ENCODE data around the gene CTXN1.

CTXN1 gene

GRCh38 chr19:7917267-7918061 lies 8.5 kb downstream of the CTXN1 start:
- Histone ChIP-seq H4K20me1 (ENCODE audit: insufficient read depth, low read length, poor library complexity, severe bottlenecking) (peaks cover 6% of the 10 kb centered on the region), H3K9ac (ENCODE audit: low read depth, low read length, poor library complexity, severe bottlenecking) (no peak overlapping the region), H3K4me2 (ENCODE audit: low read depth, low read length, poor library complexity, severe bottlenecking) (no peak overlapping the region), H3F3A (ENCODE audit: low read depth) (no peaks in the 10 kb centered on the region), H3K9me3 (ENCODE audit: insufficient read depth, low read depth, low read length) (no peaks in the 10 kb centered on the region), H3K27me3 (ENCODE audit: insufficient read depth, low read length, poor library complexity, severe bottlenecking) (no peaks in the 10 kb centered on the region), H3K36me3 (ENCODE audit: insufficient read depth, low read length) (peaks cover 4% of the 10 kb centered on the region; the same call in 1 of the 2 replicates), H3K9me2 (replicated peaks; ENCODE audit: low read depth, low read length) (no peaks in the 10 kb centered on the region), H2AFZ (ENCODE audit: low read length) (no peak overlapping the region), H3K79me2 (ENCODE audit: insufficient read depth, low read length) (no peaks in the 10 kb centered on the region), H3K4me3 (ENCODE audit: low read length, poor library complexity, severe bottlenecking) (no peak overlapping the region), H3K4me1 (ENCODE audit: insufficient read depth, low read length, poor library complexity, severe bottlenecking) (peaks cover 12% of the 10 kb centered on the region)
- TF ChIP-seq EZH2phosphoT487 (IDR thresholded peaks at IDR 0.05; ENCODE audit: borderline replicate concordance), result no peak
- TF ChIP-seq, protein P1, sequence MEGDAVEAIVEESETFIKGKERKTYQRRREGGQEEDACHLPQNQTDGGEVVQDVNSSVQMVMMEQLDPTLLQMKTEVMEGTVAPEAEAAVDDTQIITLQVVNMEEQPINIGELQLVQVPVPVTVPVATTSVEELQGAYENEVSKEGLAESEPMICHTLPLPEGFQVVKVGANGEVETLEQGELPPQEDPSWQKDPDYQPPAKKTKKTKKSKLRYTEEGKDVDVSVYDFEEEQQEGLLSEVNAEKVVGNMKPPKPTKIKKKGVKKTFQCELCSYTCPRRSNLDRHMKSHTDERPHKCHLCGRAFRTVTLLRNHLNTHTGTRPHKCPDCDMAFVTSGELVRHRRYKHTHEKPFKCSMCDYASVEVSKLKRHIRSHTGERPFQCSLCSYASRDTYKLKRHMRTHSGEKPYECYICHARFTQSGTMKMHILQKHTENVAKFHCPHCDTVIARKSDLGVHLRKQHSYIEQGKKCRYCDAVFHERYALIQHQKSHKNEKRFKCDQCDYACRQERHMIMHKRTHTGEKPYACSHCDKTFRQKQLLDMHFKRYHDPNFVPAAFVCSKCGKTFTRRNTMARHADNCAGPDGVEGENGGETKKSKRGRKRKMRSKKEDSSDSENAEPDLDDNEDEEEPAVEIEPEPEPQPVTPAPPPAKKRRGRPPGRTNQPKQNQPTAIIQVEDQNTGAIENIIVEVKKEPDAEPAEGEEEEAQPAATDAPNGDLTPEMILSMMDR (conservative IDR thresholded peaks at IDR 0.05; ENCODE audit: low read length), result no peak

- H3K9ac ChIP-seq (ENCODE audit: low read depth, low read length, poor library complexity, severe bottlenecking), result no peak overlapping the region
Measured at GRCh38 chr19:7916955-7917266, 9.0 kb downstream of the CTXN1 start.

GRCh38 chr19:7916103-7916954 lies 9.6 kb downstream of the CTXN1 start:
- Histone ChIP-seq H2AFZ (ENCODE audit: low read length) (no peak overlapping the region), H3K4me1 (ENCODE audit: insufficient read depth, low read length, poor library complexity, severe bottlenecking) (peaks cover 9% of the 10 kb centered on the region), H3K9ac (ENCODE audit: low read depth, low read length, poor library complexity, severe bottlenecking) (no peak overlapping the region), H3K9me3 (ENCODE audit: insufficient read depth, low read depth, low read length) (no peaks in the 10 kb centered on the region), H3F3A (ENCODE audit: low read depth) (no peaks in the 10 kb centered on the region), H3K4me2 (ENCODE audit: low read depth, low read length, poor library complexity, severe bottlenecking) (no peak overlapping the region), H3K4me3 (ENCODE audit: low read length, poor library complexity, severe bottlenecking) (no peak overlapping the region), H3K9me2 (replicated peaks; ENCODE audit: low read depth, low read length) (no peaks in the 10 kb centered on the region), H3K27me3 (ENCODE audit: insufficient read depth, low read length, poor library complexity, severe bottlenecking) (no peaks in the 10 kb centered on the region), H4K20me1 (ENCODE audit: insufficient read depth, low read length, poor library complexity, severe bottlenecking) (peaks cover 4% of the 10 kb centered on the region), H3K79me2 (ENCODE audit: insufficient read depth, low read length) (no peaks in the 10 kb centered on the region), H3K36me3 (ENCODE audit: insufficient read depth, low read length) (peaks cover 14% of the 10 kb centered on the region; the same call in 1 of the 2 replicates)
- TF ChIP-seq, protein P1 (conservative IDR thresholded peaks at IDR 0.05; ENCODE audit: low read length), result no peak
- TF ChIP-seq EZH2phosphoT487 (IDR thresholded peaks at IDR 0.05; ENCODE audit: borderline replicate concordance), result no peak

More at GRCh38 chr19:7916955-7917266, 9.0 kb downstream of the CTXN1 start:
- H3K4me2 ChIP-seq (ENCODE audit: low read depth, low read length, poor library complexity, severe bottlenecking), result no peak overlapping the region
- H3K4me3 ChIP-seq (ENCODE audit: low read length, poor library complexity, severe bottlenecking), result no peak overlapping the region
- no peaks in the 10 kb centered on the region for H3K9me2 ChIP-seq (replicated peaks; ENCODE audit: low read depth, low read length)
- H4K20me1 ChIP-seq (ENCODE audit: insufficient read depth, low read length, poor library complexity, severe bottlenecking), result peaks cover 6% of the 10 kb centered on the region
- no peaks in the 10 kb centered on the region for H3F3A ChIP-seq (ENCODE audit: low read depth)
- no peaks in the 10 kb centered on the region for H3K9me3 ChIP-seq (ENCODE audit: insufficient read depth, low read depth, low read length)
- H3K27me3 ChIP-seq (ENCODE audit: insufficient read depth, low read length, poor library complexity, severe bottlenecking), result no peaks in the 10 kb centered on the region
- H3K36me3 ChIP-seq (ENCODE audit: insufficient read depth, low read length), result peaks cover 8% of the 10 kb centered on the region; the same call in 1 of the 2 replicates
- peaks cover 12% of the 10 kb centered on the region for H3K4me1 ChIP-seq (ENCODE audit: insufficient read depth, low read length, poor library complexity, severe bottlenecking)
- H2AFZ ChIP-seq (ENCODE audit: low read length), result no peak overlapping the region
- no peaks in the 10 kb centered on the region for H3K79me2 ChIP-seq (ENCODE audit: insufficient read depth, low read length)
- no peak for TF ChIP-seq EZH2phosphoT487 (IDR thresholded peaks at IDR 0.05; ENCODE audit: borderline replicate concordance)
- TF ChIP-seq, protein P1 (conservative IDR thresholded peaks at IDR 0.05; ENCODE audit: low read length), result no peak

Measured in Loucy (cell line).